ENCODE measurements around the gene SDK2.

DNA sequence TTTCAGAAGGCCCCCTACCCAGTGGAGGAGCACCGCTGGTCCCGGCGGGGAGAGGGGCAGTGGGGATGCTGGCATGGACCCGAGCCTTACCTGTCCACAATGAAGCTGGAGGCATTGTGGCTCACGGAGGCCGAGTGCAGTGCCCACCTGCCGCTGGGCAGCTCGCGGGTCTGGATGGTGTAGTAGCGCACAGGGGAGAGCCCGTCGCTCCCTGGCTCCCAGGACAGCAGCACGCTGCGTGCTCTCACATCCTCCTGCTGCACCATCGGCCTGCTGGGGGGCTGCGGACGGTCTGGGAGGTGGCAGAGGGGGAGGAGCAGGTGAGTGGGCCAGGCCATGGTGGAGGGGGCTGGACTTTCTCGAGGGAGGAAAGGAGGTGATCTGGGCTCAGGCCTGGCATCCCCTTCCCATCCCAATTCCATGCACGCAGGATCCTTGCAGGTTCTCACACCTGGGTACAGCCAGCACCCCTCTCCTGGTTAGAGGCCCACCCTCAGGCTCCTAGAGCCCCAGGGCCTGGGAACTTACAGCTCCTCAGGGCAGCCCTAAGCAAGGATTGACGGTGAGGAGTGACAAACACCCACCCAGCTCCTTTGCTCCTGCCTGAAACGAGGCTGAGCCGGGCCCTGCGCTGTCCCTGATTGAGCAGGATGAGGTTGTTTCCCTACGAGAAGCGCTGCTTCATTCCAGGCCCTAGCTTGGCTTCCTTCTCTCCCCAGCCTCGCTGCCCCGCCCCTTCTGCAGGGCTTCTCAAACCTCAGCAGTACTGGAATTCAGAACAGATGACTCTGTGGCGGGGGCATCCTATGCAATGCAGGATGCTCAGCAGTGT lies 256.3 kb downstream of the SDK2 start:
- TF ChIP-seq, protein P1, sequence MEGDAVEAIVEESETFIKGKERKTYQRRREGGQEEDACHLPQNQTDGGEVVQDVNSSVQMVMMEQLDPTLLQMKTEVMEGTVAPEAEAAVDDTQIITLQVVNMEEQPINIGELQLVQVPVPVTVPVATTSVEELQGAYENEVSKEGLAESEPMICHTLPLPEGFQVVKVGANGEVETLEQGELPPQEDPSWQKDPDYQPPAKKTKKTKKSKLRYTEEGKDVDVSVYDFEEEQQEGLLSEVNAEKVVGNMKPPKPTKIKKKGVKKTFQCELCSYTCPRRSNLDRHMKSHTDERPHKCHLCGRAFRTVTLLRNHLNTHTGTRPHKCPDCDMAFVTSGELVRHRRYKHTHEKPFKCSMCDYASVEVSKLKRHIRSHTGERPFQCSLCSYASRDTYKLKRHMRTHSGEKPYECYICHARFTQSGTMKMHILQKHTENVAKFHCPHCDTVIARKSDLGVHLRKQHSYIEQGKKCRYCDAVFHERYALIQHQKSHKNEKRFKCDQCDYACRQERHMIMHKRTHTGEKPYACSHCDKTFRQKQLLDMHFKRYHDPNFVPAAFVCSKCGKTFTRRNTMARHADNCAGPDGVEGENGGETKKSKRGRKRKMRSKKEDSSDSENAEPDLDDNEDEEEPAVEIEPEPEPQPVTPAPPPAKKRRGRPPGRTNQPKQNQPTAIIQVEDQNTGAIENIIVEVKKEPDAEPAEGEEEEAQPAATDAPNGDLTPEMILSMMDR (tag by site-specific recombination; IDR thresholded peaks at IDR 0.05): no peak
- TF ChIP-seq, protein P2, sequence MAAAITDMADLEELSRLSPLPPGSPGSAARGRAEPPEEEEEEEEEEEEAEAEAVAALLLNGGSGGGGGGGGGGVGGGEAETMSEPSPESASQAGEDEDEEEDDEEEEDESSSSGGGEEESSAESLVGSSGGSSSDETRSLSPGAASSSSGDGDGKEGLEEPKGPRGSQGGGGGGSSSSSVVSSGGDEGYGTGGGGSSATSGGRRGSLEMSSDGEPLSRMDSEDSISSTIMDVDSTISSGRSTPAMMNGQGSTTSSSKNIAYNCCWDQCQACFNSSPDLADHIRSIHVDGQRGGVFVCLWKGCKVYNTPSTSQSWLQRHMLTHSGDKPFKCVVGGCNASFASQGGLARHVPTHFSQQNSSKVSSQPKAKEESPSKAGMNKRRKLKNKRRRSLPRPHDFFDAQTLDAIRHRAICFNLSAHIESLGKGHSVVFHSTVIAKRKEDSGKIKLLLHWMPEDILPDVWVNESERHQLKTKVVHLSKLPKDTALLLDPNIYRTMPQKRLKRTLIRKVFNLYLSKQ (tag by site-specific recombination; IDR thresholded peaks at IDR 0.05; ENCODE audit: borderline replicate concordance): no peak
- no peak for TF ChIP-seq ZNF654 (tag by site-specific recombination; IDR thresholded peaks at IDR 0.05; ENCODE audit: low read depth)
- TF ChIP-seq ZBTB21 (tag by site-specific recombination; IDR thresholded peaks at IDR 0.05): no peak
- no peak for TF ChIP-seq ZNF138 (tag by site-specific recombination; IDR thresholded peaks at IDR 0.05; ENCODE audit: borderline replicate concordance)
- TF ChIP-seq BCL11A (tag by site-specific recombination; IDR thresholded peaks at IDR 0.05; ENCODE audit: low read depth): no peak
- no peak for TF ChIP-seq MZF1 (tag by site-specific recombination; IDR thresholded peaks at IDR 0.05; ENCODE audit: borderline replicate concordance)
- TF ChIP-seq ZNF302 (tag by site-specific recombination; IDR thresholded peaks at IDR 0.05; ENCODE audit: low read depth): no peak
- TF ChIP-seq TCF7L2 (IDR thresholded peaks at IDR 0.05; ENCODE audit: borderline replicate concordance, low read depth, low read length): no peak
- TF ChIP-seq ZNF510 (tag by site-specific recombination; IDR thresholded peaks at IDR 0.05; ENCODE audit: insufficient replicate concordance): no peak
- TF ChIP-seq, protein P3, sequence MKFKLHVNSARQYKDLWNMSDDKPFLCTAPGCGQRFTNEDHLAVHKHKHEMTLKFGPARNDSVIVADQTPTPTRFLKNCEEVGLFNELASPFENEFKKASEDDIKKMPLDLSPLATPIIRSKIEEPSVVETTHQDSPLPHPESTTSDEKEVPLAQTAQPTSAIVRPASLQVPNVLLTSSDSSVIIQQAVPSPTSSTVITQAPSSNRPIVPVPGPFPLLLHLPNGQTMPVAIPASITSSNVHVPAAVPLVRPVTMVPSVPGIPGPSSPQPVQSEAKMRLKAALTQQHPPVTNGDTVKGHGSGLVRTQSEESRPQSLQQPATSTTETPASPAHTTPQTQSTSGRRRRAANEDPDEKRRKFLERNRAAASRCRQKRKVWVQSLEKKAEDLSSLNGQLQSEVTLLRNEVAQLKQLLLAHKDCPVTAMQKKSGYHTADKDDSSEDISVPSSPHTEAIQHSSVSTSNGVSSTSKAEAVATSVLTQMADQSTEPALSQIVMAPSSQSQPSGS (tag by site-specific recombination; IDR thresholded peaks at IDR 0.05; ENCODE audit: low read depth): no peak
